Central memory CD8-positive, alpha-beta T cell (primary cell): ENCODE results near the gene APBA3.
A peak's percentile ranks its signal among the peaks of the same experiment; 100 is the strongest.
"Not testable (repeated sequence)": the region's sequence is repeated elsewhere in the genome, so short reads cannot be mapped to it uniquely, and the experiment has no call there.

Source experiments
- ATAC-seq: fragments of 150-1000 bp; cut with Tn5 transposase; replicated peaks from 2 replicates; pipeline ENCODE4 v1.10.0; 2022; ENCODE audit warnings: mild to moderate bottlenecking, moderate FRiP score, moderate number of reproducible peaks; ENCODE audit not compliant: poor library complexity, severe bottlenecking; ENCODE audit errors: extremely low read depth
- DNase-seq, 2 donors: peaks; one replicate each; pipeline ENCODE4 v3.0.0; 2021; ENCODE audit warnings: low spot score in 2 of 2
- H3K27ac Mint-ChIP-seq: one replicate; pipeline ENCODE4 v1.8.0; 2022; ENCODE audit warnings: low read depth, mild to moderate bottlenecking, moderate library complexity, mixed read lengths
- H3K27me3 Mint-ChIP-seq: one replicate; pipeline ENCODE4 v1.8.0; 2022; ENCODE audit warnings: mixed read lengths
- H3K36me3 Mint-ChIP-seq: one replicate; pipeline ENCODE4 v1.8.0; 2022; ENCODE audit warnings: mild to moderate bottlenecking, moderate library complexity, mixed read lengths; ENCODE audit not compliant: insufficient read depth
- H3K4me1 Mint-ChIP-seq: one replicate; pipeline ENCODE4 v1.8.0; 2022; ENCODE audit warnings: mixed read lengths
- H3K4me3 Mint-ChIP-seq: one replicate; pipeline ENCODE4 v1.8.0; 2022; ENCODE audit warnings: mild to moderate bottlenecking, moderate library complexity, mixed read lengths
- H3K9me3 Mint-ChIP-seq: one replicate; pipeline ENCODE4 v1.8.0; 2022; ENCODE audit warnings: mixed read lengths

The APBA3 gene

DNA sequence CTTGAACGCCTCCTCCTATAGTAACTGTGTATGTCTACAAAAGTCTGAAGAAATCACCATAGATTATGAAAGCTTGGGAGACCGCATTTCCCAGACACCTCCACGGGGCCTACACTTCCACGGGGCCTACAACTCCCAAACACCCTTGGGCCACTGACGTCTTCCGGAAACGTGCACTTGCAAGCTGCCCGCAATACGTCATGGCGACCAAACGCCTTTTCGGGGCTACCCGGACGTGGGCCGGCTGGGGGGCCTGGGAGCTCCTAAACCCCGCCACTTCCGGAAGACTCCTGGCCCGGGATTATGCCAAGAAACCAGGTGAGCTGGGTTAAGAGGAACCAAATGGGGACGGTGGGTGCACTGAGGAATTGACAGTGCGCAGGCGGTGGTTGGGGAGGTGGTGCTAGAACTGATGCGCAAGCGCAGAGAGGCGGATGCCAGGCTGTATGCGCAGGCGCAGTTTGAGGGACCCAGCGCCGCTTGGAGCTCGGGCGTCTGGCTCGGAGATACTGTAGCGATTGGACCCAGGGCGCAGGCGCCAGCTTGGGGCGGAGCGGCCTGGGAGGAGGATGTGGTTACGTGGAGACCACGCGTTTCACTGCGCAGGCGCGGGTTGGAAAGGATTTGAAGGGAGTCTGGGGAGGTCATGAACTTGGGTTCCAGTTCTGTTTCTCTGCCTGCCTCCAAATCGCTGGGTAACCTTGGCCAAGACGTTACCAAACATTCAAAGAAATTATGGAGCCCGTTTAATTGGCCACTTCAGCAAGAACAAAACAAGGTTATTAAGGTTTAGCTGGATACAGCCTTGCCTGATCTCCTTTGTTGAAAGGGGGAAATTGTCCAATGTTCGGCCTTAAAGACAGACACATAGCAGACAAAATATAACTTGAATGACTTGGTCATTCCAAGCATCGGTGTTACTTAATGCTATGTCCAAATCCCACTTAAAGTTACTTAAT, 1.3 kb upstream of the APBA3 start, which contains the start of gene MRPL54:
TSS of gene MRPL54 (plus strand) at position 182 of the 959 bp plus-strand sequence. CDS start at position 201, 19 bp downstream.
- DNase-seq (peak; percentile 99 to 100), ATAC-seq (peak; percentile 87)
- Mint-ChIP-seq H3K36me3 (peaks cover 49% of the 10 kb centered on the region), H3K4me1 (peaks cover 34% of the 10 kb centered on the region), H3K27me3 (no peaks in the 10 kb centered on the region), H3K27ac (peak within 1 kb of the TSS; percentile 100), H3K4me3 (peak within 1 kb of the TSS; percentile 99), H3K9me3 (no peaks in the 10 kb centered on the region)

DNA sequence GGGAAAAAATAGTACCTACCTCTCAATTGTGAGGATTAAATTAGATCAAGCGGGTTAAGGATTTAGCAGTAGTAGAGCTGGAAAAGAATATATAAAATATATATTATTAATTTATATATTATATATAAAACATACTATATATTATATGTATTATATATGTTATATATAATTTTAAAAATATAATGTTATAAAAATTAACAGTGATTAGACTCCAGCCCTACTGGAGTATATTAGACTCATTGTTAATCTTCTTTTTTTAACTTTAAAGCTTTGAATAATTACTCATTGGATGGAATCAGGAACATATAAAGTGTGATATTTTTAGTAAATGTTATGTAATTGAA, 610 bp upstream of the APBA3 start:
- no peaks in the 10 kb centered on the region for H3K27me3 Mint-ChIP-seq
- no peaks in the 10 kb centered on the region for H3K9me3 Mint-ChIP-seq
- H3K27ac Mint-ChIP-seq, result peak overlapping the region; percentile 100
- ATAC-seq (no peak), DNase-seq (no peak)
- peaks cover 34% of the 10 kb centered on the region for H3K4me1 Mint-ChIP-seq
- peaks cover 49% of the 10 kb centered on the region for H3K36me3 Mint-ChIP-seq
- H3K4me3 Mint-ChIP-seq, result peak overlapping the region; percentile 99

DNA sequence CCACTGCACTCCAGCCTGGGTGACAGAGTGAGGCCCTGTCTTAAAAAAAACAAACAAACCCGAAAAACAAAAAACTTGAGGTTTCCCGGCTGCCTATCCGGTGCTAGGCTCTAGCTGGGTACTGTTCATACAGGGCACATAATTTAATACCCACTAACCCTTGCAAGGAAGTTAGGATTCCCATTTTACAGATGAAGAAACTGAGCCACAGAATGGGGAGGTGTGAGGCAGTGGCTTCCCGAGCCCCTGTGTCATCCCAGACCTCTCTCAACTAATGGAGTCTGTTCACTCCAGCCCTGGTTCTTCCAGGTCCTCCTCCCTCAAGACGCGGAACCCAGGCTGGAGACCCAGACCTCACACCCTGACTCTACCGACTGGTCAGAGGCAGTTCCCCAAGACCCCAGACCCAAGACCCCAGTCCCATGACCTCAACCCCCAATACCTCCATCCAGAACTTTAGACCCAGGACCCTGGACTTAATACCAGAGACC, 576 bp downstream of the APBA3 start:
- DNase-seq (peak in 1 of 2 donors; percentile 31), ATAC-seq (peak; percentile 22)
- peaks cover 41% of the 10 kb centered on the region for H3K36me3 Mint-ChIP-seq
- H3K4me3 Mint-ChIP-seq, result peak overlapping the region; percentile 99
- no peaks in the 10 kb centered on the region for H3K27me3 Mint-ChIP-seq
- H3K9me3 Mint-ChIP-seq, result no peaks in the 10 kb centered on the region
- peak overlapping the region; percentile 99 for H3K27ac Mint-ChIP-seq
- peaks cover 28% of the 10 kb centered on the region for H3K4me1 Mint-ChIP-seq

DNA sequence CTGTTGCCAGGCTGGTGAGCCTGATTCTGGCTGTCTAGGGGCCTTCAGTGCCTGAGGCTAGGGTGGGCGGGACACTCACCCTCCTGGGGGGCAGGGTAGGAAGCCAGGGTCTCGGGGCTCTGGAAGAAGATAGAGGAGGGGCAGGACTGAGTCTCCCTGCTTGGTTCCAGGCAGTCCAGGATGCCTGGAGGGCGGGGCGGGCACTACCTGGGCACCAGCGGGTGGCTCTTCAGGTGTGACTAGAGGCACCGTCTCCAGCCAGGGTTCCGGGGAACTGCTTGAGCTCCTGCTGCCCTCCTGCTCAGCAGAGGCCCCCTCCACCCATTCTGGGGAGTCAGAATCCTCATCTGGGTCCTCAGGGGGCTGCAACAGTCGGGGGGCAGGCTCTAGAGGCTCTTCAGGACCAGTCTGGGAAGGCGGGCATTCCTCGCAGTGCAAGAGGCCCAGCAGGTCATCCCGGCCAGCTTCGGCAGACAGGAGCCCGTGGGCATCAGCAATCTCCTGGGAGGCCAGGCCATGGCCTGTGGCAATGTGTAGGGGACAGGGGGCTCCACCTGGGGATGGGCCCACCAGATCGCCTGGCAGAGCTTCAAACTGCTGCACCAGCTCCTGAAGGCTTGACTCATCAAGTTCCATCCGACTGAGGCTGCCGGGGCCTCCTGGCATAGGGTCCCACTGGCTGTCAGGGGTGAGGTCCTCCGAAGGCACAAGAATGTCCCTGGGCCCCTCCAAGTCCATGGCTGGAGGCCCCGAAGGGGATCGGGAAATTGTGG, 1.8 kb downstream of the APBA3 start:
- H3K4me1 Mint-ChIP-seq, result peaks cover 38% of the 10 kb centered on the region
- peak overlapping the region; percentile 4 for H3K4me3 Mint-ChIP-seq
- H3K27ac Mint-ChIP-seq, result peak overlapping the region; percentile 99
- H3K9me3 Mint-ChIP-seq, result no peaks in the 10 kb centered on the region
- DNase-seq (no peak), ATAC-seq (no peak)
- no peaks in the 10 kb centered on the region for H3K27me3 Mint-ChIP-seq
- peaks cover 38% of the 10 kb centered on the region for H3K36me3 Mint-ChIP-seq

DNA sequence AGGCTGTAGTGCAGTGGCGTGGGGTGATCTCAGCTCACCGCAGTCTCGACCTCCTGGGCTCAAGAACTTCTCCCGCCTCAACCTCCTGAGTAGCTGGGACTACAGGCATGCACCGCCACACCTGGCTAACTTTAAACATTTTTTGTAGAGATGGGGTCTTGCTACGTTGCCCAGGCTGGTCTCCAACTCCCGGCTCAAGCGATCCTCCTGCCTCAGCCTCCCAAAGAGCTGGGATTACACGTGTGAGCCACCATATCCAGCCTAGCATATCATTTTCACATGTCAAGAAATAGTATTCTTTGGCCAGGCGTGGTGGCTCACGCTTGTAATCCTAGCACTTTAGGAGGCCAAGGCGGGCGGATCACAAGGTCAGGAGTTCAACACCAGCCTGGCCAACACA, 3.2 kb downstream of the APBA3 start:
- peaks cover 41% of the 10 kb centered on the region for H3K36me3 Mint-ChIP-seq
- H3K27ac Mint-ChIP-seq, DNase-seq, H3K9me3 Mint-ChIP-seq, H3K27me3 Mint-ChIP-seq, ATAC-seq, H3K4me3 Mint-ChIP-seq: not testable (repeated sequence)
- H3K4me1 Mint-ChIP-seq, result peaks cover 38% of the 10 kb centered on the region

DNA sequence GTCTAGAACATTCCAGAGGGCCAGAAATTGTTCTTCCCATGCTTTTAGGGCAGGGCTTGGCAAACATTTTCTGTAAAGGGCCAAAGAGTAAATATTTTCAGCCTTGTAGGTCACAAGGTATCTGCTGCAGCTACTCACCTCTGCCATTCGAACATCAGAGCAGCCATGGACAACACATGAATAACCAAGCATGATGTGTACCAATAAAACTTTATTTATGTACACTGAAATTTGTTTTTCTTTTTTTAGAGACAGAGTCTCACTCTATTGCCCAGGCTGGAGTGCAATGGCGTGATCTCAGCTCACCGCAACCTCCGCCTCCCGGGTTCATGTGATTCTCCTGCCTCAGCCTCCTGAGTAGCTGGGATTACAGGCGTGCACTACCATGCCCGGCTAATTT, 3.8 kb downstream of the APBA3 start:
- peaks cover 33% of the 10 kb centered on the region for H3K4me1 Mint-ChIP-seq
- not testable (repeated sequence) for H3K4me3 Mint-ChIP-seq, H3K9me3 Mint-ChIP-seq, DNase-seq, ATAC-seq, H3K27ac Mint-ChIP-seq, H3K27me3 Mint-ChIP-seq
- peaks cover 37% of the 10 kb centered on the region for H3K36me3 Mint-ChIP-seq

DNA sequence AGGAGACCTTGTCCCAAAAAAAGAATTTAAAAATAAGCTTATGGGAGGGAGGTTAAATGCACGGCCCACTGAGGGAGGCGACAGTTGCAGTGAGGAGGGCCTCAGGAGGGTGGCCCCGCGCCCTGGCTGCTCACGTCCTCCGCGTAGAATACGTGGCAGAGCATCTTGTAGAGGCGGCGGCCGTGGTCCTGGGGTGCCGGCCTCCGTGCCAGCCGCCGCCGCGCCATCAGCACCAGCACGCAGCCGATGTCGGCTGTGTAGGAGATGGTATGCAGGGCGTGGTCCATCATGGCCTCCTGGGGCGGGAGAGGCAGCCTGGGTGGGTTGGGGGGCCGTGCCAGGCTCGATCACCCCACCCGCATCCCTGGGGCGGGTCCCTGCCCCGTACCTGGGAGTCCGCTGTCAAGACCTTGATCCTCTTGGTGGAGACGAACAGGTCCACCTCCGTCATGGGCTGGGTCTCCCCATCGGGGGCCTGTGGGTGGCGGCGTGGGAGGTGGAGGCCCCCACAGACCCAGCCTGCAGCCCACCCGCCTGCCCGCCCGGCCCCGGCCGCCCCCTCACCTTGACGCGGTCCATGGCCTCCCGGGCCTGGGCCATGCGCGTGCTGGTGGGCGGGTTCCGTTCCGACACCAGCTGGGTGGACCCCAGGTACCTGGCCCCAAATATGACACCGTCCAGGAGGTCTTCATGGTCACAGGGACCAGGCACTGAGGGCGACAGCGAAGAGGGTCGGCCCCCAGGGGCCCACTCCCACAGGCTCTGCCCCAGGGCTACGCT, 7.7 kb downstream of the APBA3 start:
- H3K27me3 Mint-ChIP-seq, result no peaks in the 10 kb centered on the region
- H3K27ac Mint-ChIP-seq, result no peak overlapping the region
- peaks cover 24% of the 10 kb centered on the region for H3K36me3 Mint-ChIP-seq
- no peaks in the 10 kb centered on the region for H3K9me3 Mint-ChIP-seq
- DNase-seq (no peak), ATAC-seq (no peak)
- H3K4me3 Mint-ChIP-seq, result no peak overlapping the region
- H3K4me1 Mint-ChIP-seq, result peaks cover 13% of the 10 kb centered on the region

DNA sequence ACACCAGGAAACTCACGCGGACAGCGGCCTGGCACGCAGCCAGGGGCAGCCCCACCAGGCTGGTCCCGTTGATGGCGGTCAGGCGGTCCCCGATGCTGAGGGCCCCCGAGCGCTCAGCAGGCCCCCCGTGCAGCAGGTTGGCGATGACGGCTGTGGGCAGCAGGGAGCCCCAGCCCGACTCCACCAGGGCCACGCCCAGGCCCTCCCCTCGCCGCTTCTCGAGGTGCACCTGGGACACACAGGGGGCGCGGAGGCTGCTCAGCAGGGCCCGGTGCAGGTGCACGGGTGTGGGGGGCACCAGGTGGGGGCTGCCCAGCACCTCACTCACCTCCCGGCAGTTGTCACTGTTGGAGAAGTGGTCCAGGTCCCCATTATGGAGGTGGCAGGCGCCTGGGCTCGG, 9.0 kb downstream of the APBA3 start:
- no peak overlapping the region for H3K4me3 Mint-ChIP-seq
- H3K36me3 Mint-ChIP-seq, result peaks cover 16% of the 10 kb centered on the region
- no peak overlapping the region for H3K27ac Mint-ChIP-seq
- H3K27me3 Mint-ChIP-seq, result no peaks in the 10 kb centered on the region
- peaks cover 13% of the 10 kb centered on the region for H3K4me1 Mint-ChIP-seq
- ATAC-seq, result no peak
- DNase-seq, result no peak
- no peaks in the 10 kb centered on the region for H3K9me3 Mint-ChIP-seq

DNA sequence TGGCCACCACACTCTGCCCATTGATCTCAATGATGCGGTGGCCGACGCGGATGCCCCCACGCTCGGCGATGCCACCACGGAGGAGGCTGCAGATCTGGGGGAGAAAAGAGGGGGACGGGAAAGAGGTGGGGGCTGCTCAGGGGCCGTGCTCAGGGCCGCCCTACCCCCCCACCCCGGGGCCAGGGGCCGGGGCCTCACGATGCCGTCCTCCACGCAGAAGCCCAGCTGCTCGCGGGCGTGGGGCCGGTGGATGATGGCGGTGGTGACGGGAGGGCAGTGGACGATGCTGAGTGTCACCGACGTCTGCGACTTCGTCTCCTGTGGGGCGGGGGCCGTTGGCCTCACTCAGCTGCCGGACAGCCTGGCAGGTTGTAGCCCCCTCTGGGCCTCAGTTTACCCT, 10.3 kb downstream of the APBA3 start:
- Mint-ChIP-seq H3K27ac (no peak overlapping the region), H3K4me3 (no peak overlapping the region), H3K9me3 (no peaks in the 10 kb centered on the region)

DNA sequence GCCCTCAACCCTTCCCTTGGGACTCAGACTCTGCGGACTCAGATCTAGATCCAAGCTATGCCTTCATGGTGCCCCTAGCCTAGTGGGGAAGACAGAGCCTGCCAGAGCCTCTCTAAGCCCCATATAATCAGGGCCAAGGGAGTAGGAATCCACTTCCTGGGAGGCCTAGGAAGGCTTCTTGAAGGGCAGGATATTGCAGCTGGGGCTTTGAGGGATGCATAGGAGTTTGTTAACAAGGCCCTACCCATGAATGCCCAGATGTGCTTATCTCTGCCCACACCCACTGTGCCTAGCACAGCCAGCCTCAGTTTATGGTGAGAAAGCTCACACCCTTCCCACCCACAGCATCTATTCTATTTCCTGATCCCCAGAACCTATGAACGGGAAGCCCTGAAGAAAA, 11.3 kb downstream of the APBA3 start:
- Mint-ChIP-seq H3K27me3 (no peaks in the 10 kb centered on the region), H3K27ac (no peak overlapping the region)

More for the DNA sequence above, 10.3 kb downstream of the APBA3 start:
- DNase-seq (no peak), ATAC-seq (no peak)
- Mint-ChIP-seq H3K36me3 (peaks cover 13% of the 10 kb centered on the region), H3K4me1 (peaks cover 13% of the 10 kb centered on the region), H3K27me3 (no peaks in the 10 kb centered on the region)

DNA sequence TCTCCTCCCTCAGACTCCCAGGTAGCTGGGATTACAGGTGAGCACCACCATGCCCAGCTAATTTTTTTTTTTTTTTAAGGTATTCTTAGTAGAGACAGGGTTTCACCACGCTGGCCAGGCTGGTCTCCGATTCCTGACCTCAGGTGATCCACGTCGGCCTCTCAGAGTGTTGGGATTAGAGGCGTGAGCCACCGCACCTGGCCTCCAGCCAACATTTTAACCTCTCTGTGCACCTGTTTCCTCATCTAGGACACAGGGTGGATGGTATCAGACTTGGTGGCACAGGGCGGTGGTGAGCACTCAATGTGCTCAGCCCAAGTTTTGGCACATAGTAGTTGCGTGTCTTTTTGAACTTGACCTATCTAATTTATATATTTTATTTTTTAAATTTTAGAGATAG, 12.5 kb downstream of the APBA3 start:
- Mint-ChIP-seq H3K9me3 (no peaks in the 10 kb centered on the region), H3K27ac (no peak overlapping the region), H3K4me1 (no peaks in the 10 kb centered on the region), H3K36me3 (peaks cover 7% of the 10 kb centered on the region), H3K27me3 (no peaks in the 10 kb centered on the region), H3K4me3 (no peak overlapping the region)
- ATAC-seq (no peak), DNase-seq (no peak)

More for the DNA sequence above, 11.3 kb downstream of the APBA3 start:
- H3K36me3 Mint-ChIP-seq, result peaks cover 12% of the 10 kb centered on the region
- H3K4me1 Mint-ChIP-seq, result peaks cover 6% of the 10 kb centered on the region
- H3K9me3 Mint-ChIP-seq, result no peaks in the 10 kb centered on the region
- ATAC-seq, result no peak
- DNase-seq, result no peak
- H3K4me3 Mint-ChIP-seq, result no peak overlapping the region
